ENCODE results near the gene CRADD. TPM values are rescaled to one million over a fixed set of nuclear protein-coding genes. Genes with fewer than 3 reads are reported as not detected.

CRADD gene
- total RNA-seq, 1 donor from 2014 or later, result 41.2 TPM

GRCh38 chr12:93841671-93842070 lies 164.5 kb downstream of the CRADD start:
- Mint-ChIP-seq H3K4me1 (peaks cover 31% of the 10 kb centered on the region), H3K4me3 (no peak overlapping the region), H3K9me3 (peaks cover 4% of the 10 kb centered on the region), H3K27ac (peak overlapping the region; percentile 48), H3K36me3 (no peaks in the 10 kb centered on the region), H3K27me3 (ENCODE audit: insufficient read depth, low read depth) (peaks cover 10% of the 10 kb centered on the region)
- peaks cover 11% of the 10 kb centered on the region for H3K4me1 ChIP-seq
- no peak for DNase-seq (ENCODE audit: low spot score)
- H3K36me3 ChIP-seq, result no peaks in the 10 kb centered on the region
- no peak for TF ChIP-seq EZH2 (IDR thresholded peaks at IDR 0.05)
- TF ChIP-seq, protein P1, sequence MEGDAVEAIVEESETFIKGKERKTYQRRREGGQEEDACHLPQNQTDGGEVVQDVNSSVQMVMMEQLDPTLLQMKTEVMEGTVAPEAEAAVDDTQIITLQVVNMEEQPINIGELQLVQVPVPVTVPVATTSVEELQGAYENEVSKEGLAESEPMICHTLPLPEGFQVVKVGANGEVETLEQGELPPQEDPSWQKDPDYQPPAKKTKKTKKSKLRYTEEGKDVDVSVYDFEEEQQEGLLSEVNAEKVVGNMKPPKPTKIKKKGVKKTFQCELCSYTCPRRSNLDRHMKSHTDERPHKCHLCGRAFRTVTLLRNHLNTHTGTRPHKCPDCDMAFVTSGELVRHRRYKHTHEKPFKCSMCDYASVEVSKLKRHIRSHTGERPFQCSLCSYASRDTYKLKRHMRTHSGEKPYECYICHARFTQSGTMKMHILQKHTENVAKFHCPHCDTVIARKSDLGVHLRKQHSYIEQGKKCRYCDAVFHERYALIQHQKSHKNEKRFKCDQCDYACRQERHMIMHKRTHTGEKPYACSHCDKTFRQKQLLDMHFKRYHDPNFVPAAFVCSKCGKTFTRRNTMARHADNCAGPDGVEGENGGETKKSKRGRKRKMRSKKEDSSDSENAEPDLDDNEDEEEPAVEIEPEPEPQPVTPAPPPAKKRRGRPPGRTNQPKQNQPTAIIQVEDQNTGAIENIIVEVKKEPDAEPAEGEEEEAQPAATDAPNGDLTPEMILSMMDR (IDR thresholded peaks at IDR 0.05), result no peak
- no peak overlapping the region for H3K4me3 ChIP-seq
- H3K9ac ChIP-seq, result no peak overlapping the region
- H2AFZ ChIP-seq (replicated peaks), result no peak overlapping the region
- H3K4me2 ChIP-seq, result no peak overlapping the region
- no peak overlapping the region for H3K27ac ChIP-seq
- H4K20me1 ChIP-seq (ENCODE audit: low read depth), result no peaks in the 10 kb centered on the region
- H3K79me2 ChIP-seq (ENCODE audit: low read depth), result no peaks in the 10 kb centered on the region
- H3F3A ChIP-seq (ENCODE audit: low read depth), result no peaks in the 10 kb centered on the region
- no peaks in the 10 kb centered on the region for H3K9me3 ChIP-seq (ENCODE audit: low read depth)
- no peaks in the 10 kb centered on the region for H3K27me3 ChIP-seq

GRCh38 chr12:93844164-93844784 lies 167.1 kb downstream of the CRADD start:
- H3K27ac ChIP-seq, result no peak overlapping the region
- no peaks in the 10 kb centered on the region for H3K9me3 ChIP-seq (ENCODE audit: low read depth)
- no peaks in the 10 kb centered on the region for H3K79me2 ChIP-seq (ENCODE audit: low read depth)
- no peak overlapping the region for H3K4me2 ChIP-seq
- no peaks in the 10 kb centered on the region for H3F3A ChIP-seq (ENCODE audit: low read depth)
- H3K4me3 ChIP-seq, result no peak overlapping the region
- H4K20me1 ChIP-seq (ENCODE audit: low read depth), result no peaks in the 10 kb centered on the region
- H3K36me3 ChIP-seq, result no peaks in the 10 kb centered on the region
- Mint-ChIP-seq H3K36me3 (no peaks in the 10 kb centered on the region), H3K27ac (no peak overlapping the region), H3K4me3 (no peak overlapping the region), H3K4me1 (peaks cover 14% of the 10 kb centered on the region), H3K27me3 (ENCODE audit: insufficient read depth, low read depth) (peaks cover 8% of the 10 kb centered on the region), H3K9me3 (peaks cover 4% of the 10 kb centered on the region)
- H3K27me3 ChIP-seq, result no peaks in the 10 kb centered on the region
- H3K4me1 ChIP-seq, result no peaks in the 10 kb centered on the region
- no peak for TF ChIP-seq EZH2 (IDR thresholded peaks at IDR 0.05)
- TF ChIP-seq EZH2phosphoT487 (IDR thresholded peaks at IDR 0.05), result no peak
- TF ChIP-seq, protein P1 (IDR thresholded peaks at IDR 0.05), result no peak
- H3K9ac ChIP-seq, result no peak overlapping the region
- no peak overlapping the region for H2AFZ ChIP-seq (replicated peaks)
- DNase-seq (ENCODE audit: low spot score), result no peak

DNA sequence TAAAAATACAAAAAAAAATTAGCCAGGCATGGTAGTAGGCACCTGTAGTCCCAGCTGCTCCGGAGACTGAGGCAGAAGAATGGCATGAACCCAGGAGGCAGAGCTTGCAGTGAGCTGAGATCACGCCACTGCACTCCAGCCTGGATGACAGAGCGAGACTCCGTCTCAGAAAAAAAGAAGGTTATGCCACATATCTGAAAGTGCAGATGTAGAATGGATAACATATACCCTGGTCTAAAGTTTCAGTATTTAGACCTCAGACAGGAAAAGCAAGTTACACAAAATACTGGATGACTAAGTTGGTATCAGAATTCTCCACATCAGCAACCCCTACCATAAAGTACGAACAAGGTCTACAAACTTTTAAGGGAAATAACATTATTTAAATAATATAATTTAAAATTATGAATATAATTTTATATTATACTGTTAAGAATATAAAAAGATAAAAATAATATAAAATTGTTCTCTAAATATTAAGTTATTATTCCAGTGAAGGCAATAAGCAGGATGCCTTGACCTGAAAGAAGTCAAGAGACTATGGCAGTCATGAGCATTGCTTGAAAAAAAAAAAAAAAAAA lies 169.9 kb downstream of the CRADD start:
- no peaks in the 10 kb centered on the region for H3F3A ChIP-seq (ENCODE audit: low read depth)
- peaks cover 3% of the 10 kb centered on the region for H3K4me1 ChIP-seq
- H3K9ac ChIP-seq, result no peak overlapping the region
- peaks cover 4% of the 10 kb centered on the region for H3K9me3 Mint-ChIP-seq
- no peaks in the 10 kb centered on the region for H3K79me2 ChIP-seq (ENCODE audit: low read depth)
- H3K27me3 Mint-ChIP-seq (ENCODE audit: insufficient read depth, low read depth), result peaks cover 6% of the 10 kb centered on the region
- H3K27me3 ChIP-seq, result no peaks in the 10 kb centered on the region
- no peak overlapping the region for H2AFZ ChIP-seq (replicated peaks)
- no peak overlapping the region for H3K27ac ChIP-seq
- no peak overlapping the region for H3K4me3 Mint-ChIP-seq
- no peak for DNase-seq (ENCODE audit: low spot score)
- H3K36me3 ChIP-seq, result no peaks in the 10 kb centered on the region
- peaks cover 19% of the 10 kb centered on the region for H3K4me1 Mint-ChIP-seq
- TF ChIP-seq, protein P1 (IDR thresholded peaks at IDR 0.05), result no peak
- no peak for TF ChIP-seq EZH2 (IDR thresholded peaks at IDR 0.05)
- TF ChIP-seq EZH2phosphoT487 (IDR thresholded peaks at IDR 0.05), result no peak
- H3K36me3 Mint-ChIP-seq, result no peaks in the 10 kb centered on the region
- no peaks in the 10 kb centered on the region for H4K20me1 ChIP-seq (ENCODE audit: low read depth)
- H3K4me2 ChIP-seq, result no peak overlapping the region
- no peak overlapping the region for H3K4me3 ChIP-seq
- H3K9me3 ChIP-seq (ENCODE audit: low read depth), result no peaks in the 10 kb centered on the region
- no peak overlapping the region for H3K27ac Mint-ChIP-seq
